Measurements from ENCODE around the gene DGKG.

GRCh38 chr3:186400662-186401061, 38.6 kb upstream of the DGKG start:
- no peak for TF ChIP-seq CTCF (IDR thresholded peaks at IDR 0.05; ENCODE audit: insufficient read depth, low read length)
- no peak for TF ChIP-seq REST (IDR thresholded peaks at IDR 0.05; ENCODE audit: insufficient replicate concordance, low read depth)
- TF ChIP-seq GABPA (IDR thresholded peaks at IDR 0.05; ENCODE audit: low read depth) = no peak

Data from HL-60 (cell line).